Neural progenitor cell (in vitro differentiated cells): Measurements from ENCODE around the gene ADAMTS19. TPM values are rescaled to one million over a fixed set of nuclear protein-coding genes. Genes with fewer than 3 reads are reported as not detected.

Source experiments
- DNase-seq: peaks from one replicate; pipeline ENCODE4 v3.0.0-alpha.2; 2016; ENCODE audit warnings: low spot score
- H2AFZ ChIP-seq: fragments of 200-600 bp; sonication (generic); replicated peaks from 2 replicates; pipeline ENCODE4 v1.6.1; 2016; ENCODE audit warnings: antibody characterized with exemption
- H3F3A ChIP-seq: fragments of 200-600 bp; sonication (generic); 2 replicates; pipeline ENCODE4 v1.6.1; 2016; ENCODE audit warnings: antibody characterized with exemption, low read depth
- H3K27ac ChIP-seq: fragments of 200-600 bp; sonication (generic); 2 replicates; pipeline ENCODE4 v1.5.1; 2016; ENCODE audit warnings: mild to moderate bottlenecking
- H3K27me3 ChIP-seq: fragments of 200-600 bp; sonication (generic); 2 replicates; pipeline ENCODE4 v1.6.1; 2016; ENCODE audit warnings: mild to moderate bottlenecking, moderate library complexity
- H3K36me3 ChIP-seq: fragments of 200-600 bp; sonication (generic); 2 replicates; pipeline ENCODE4 v1.5.1; 2016
- H3K4me1 ChIP-seq: fragments of 200-600 bp; sonication (generic); 2 replicates; pipeline ENCODE4 v1.6.1; 2016; ENCODE audit warnings: mixed run types
- H3K4me2 ChIP-seq: fragments of 200-600 bp; sonication (generic); 2 replicates; pipeline ENCODE4 v1.6.1; 2016
- H3K4me3 ChIP-seq: fragments of 200-600 bp; sonication (generic); 2 replicates; pipeline ENCODE4 v1.5.1; 2016
- H3K79me2 ChIP-seq: fragments of 200-600 bp; sonication (generic); 2 replicates; pipeline ENCODE4 v1.6.1; 2016; ENCODE audit warnings: low read depth
- H3K9ac ChIP-seq: fragments of 200-600 bp; sonication (generic); 2 replicates; pipeline ENCODE4 v1.6.1; 2016
- H3K9me3 ChIP-seq: fragments of 200-600 bp; sonication (generic); 2 replicates; pipeline ENCODE4 v1.5.1; 2016; ENCODE audit warnings: low read depth
- H4K20me1 ChIP-seq: fragments of 200-600 bp; sonication (generic); 2 replicates; pipeline ENCODE4 v1.6.1; 2016; ENCODE audit warnings: low read depth
- H3K27ac Mint-ChIP-seq: 3 replicates; pipeline ENCODE4 v1.8.0; 2021; ENCODE audit warnings: mixed read lengths
- H3K27me3 Mint-ChIP-seq: 2 replicates; pipeline ENCODE4 v1.8.0; 2022; ENCODE audit warnings: low read depth, mild to moderate bottlenecking, inconsistent platforms, moderate library complexity, mixed read lengths; ENCODE audit not compliant: insufficient read depth
- H3K36me3 Mint-ChIP-seq: 3 replicates; pipeline ENCODE4 v1.8.0; 2021; ENCODE audit warnings: mixed read lengths
- H3K4me1 Mint-ChIP-seq: 3 replicates; pipeline ENCODE4 v1.8.0; 2021; ENCODE audit warnings: mixed read lengths
- H3K4me3 Mint-ChIP-seq: 3 replicates; pipeline ENCODE4 v1.8.0; 2021; ENCODE audit warnings: mild to moderate bottlenecking, moderate library complexity, mixed read lengths
- H3K9me3 Mint-ChIP-seq: 3 replicates; pipeline ENCODE4 v1.8.0; 2020; ENCODE audit warnings: mixed read lengths
- EZH2 ChIP-seq: fragments of 200-600 bp; sonication (generic); IDR thresholded peaks from 2 replicates; pipeline ENCODE4 v1.6.1; 2017; ENCODE audit warnings: antibody characterized with exemption, mild to moderate bottlenecking, moderate library complexity
- EZH2phosphoT487 ChIP-seq: fragments of 200-600 bp; sonication (generic); IDR thresholded peaks from 2 replicates; pipeline ENCODE4 v1.6.1; 2017; ENCODE audit warnings: antibody characterized with exemption
- total RNA-seq: library from RNA; depleted of rRNA; stranded (reverse); fragments of >200 nt; gene quantifications from 2 replicates; pipeline ENCODE4 v1.2.3, GENCODE V29; 2015; ENCODE audit warnings: low replicate concordance
- TF ChIP-seq, protein P1 (sequence below): fragments of 200-600 bp; sonication (generic); IDR thresholded peaks from 2 replicates; pipeline ENCODE4 v1.5.1; 2017; ENCODE audit warnings: antibody characterized with exemption, mild to moderate bottlenecking

ADAMTS19 gene
- total RNA-seq, 1 donor from 2014 or later: 23.3 TPM

DNA sequence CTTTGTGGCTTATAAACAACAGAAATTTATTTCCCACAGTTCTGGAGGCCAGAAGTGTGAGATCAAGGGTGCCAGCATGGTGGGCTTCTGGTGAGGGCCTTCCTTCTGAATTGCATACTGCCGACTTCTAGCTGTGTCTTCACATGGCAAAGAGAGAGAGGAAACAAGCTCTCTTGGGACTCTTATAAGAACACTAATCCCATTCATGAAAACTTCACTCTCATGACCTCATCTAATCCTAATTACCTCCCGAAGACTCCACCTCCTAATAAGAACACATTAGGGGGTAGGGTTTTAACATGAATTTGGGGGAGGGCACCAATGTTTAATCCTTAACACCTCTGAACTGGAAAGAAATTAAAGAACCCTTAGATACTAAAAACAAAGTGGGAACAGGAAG, 211.9 kb downstream of the ADAMTS19 start:
- H3K4me2 ChIP-seq: peak overlapping the region; percentile 63
- peaks cover 33% of the 10 kb centered on the region for H3K4me1 ChIP-seq
- H2AFZ ChIP-seq: no peak overlapping the region
- peaks cover 24% of the 10 kb centered on the region for H3K36me3 Mint-ChIP-seq
- H3K27ac Mint-ChIP-seq: no peak overlapping the region
- peak overlapping the region; percentile 72 for H3K27ac ChIP-seq
- H3K9me3 Mint-ChIP-seq: peaks cover 22% of the 10 kb centered on the region
- peak; percentile 32 for TF ChIP-seq EZH2phosphoT487
- TF ChIP-seq, protein P1, sequence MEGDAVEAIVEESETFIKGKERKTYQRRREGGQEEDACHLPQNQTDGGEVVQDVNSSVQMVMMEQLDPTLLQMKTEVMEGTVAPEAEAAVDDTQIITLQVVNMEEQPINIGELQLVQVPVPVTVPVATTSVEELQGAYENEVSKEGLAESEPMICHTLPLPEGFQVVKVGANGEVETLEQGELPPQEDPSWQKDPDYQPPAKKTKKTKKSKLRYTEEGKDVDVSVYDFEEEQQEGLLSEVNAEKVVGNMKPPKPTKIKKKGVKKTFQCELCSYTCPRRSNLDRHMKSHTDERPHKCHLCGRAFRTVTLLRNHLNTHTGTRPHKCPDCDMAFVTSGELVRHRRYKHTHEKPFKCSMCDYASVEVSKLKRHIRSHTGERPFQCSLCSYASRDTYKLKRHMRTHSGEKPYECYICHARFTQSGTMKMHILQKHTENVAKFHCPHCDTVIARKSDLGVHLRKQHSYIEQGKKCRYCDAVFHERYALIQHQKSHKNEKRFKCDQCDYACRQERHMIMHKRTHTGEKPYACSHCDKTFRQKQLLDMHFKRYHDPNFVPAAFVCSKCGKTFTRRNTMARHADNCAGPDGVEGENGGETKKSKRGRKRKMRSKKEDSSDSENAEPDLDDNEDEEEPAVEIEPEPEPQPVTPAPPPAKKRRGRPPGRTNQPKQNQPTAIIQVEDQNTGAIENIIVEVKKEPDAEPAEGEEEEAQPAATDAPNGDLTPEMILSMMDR: no peak
- H3K36me3 ChIP-seq: peaks cover 3% of the 10 kb centered on the region
- H3K79me2 ChIP-seq: no peaks in the 10 kb centered on the region
- H3K27me3 ChIP-seq: no peaks in the 10 kb centered on the region
- H3K9ac ChIP-seq: no peak overlapping the region
- H3K4me3 ChIP-seq: no peak overlapping the region
- H3F3A ChIP-seq: peaks cover 24% of the 10 kb centered on the region
- no peak overlapping the region for H3K4me3 Mint-ChIP-seq
- peaks cover 17% of the 10 kb centered on the region for H3K4me1 Mint-ChIP-seq
- peaks cover 5% of the 10 kb centered on the region for H3K27me3 Mint-ChIP-seq
- H4K20me1 ChIP-seq: no peaks in the 10 kb centered on the region
- DNase-seq: peak; percentile 67
- no peaks in the 10 kb centered on the region for H3K9me3 ChIP-seq

DNA sequence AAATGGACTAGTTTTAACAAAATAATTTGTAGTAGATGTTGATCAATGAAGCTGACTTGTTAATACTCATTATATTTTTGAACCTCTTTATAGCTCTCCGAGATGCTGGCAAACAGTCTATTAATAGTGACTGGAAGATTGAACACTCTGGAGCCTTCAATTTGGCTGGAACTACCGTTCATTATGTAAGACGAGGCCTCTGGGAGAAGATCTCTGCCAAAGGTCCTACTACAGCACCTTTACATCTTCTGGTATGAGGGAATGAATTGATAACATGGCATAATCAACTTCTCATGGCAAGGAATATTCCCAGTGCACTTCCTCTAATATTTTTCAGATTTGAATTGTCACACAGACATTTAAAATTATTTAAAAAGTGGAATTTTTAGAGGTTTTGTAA, 219.6 kb downstream of the ADAMTS19 start:
- Mint-ChIP-seq H3K4me1 (peaks cover 4% of the 10 kb centered on the region), H3K27me3 (peaks cover 2% of the 10 kb centered on the region), H3K9me3 (no peaks in the 10 kb centered on the region), H3K36me3 (peaks cover 4% of the 10 kb centered on the region), H3K4me3 (no peak overlapping the region), H3K27ac (no peak overlapping the region)
- no peak overlapping the region for H3K4me2 ChIP-seq
- peaks cover 15% of the 10 kb centered on the region for H3K4me1 ChIP-seq
- H3K27me3 ChIP-seq: no peaks in the 10 kb centered on the region
- TF ChIP-seq, protein P1: no peak
- no peak for TF ChIP-seq EZH2phosphoT487
- no peak for TF ChIP-seq EZH2
- no peak for DNase-seq
- no peak overlapping the region for H3K9ac ChIP-seq
- no peak overlapping the region for H3K27ac ChIP-seq
- no peaks in the 10 kb centered on the region for H4K20me1 ChIP-seq
- H3K36me3 ChIP-seq: no peaks in the 10 kb centered on the region
- H3K4me3 ChIP-seq: no peak overlapping the region
- no peaks in the 10 kb centered on the region for H3K9me3 ChIP-seq
- H2AFZ ChIP-seq: no peak overlapping the region
- peaks cover 10% of the 10 kb centered on the region for H3F3A ChIP-seq
- H3K79me2 ChIP-seq: no peaks in the 10 kb centered on the region

DNA sequence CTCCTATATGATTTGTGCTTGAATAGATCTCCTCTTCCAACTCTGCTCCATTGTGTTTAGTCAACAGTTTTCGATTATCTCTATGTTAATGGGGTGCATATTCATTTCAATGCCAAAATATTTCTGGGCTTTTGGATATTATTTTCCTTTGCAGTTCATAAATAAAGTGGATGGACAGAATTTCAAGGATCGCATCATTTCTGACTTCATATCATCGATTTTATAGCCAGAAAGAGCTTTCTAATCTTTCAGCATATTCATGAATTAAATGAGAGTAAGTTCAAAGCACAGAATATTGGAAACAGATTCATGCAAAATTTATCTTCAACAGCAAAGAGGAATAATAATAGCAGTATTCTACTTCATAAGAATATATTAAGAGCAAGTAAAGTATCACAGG, 227.8 kb downstream of the ADAMTS19 start:
- Histone ChIP-seq H4K20me1 (no peaks in the 10 kb centered on the region), H2AFZ (no peak overlapping the region), H3K4me1 (no peaks in the 10 kb centered on the region), H3K36me3 (no peaks in the 10 kb centered on the region), H3F3A (no peaks in the 10 kb centered on the region), H3K79me2 (no peaks in the 10 kb centered on the region), H3K4me2 (no peak overlapping the region), H3K27ac (no peak overlapping the region), H3K4me3 (no peak overlapping the region), H3K9ac (no peak overlapping the region), H3K27me3 (no peaks in the 10 kb centered on the region), H3K9me3 (no peaks in the 10 kb centered on the region)
- H3K4me3 Mint-ChIP-seq: no peak overlapping the region
- DNase-seq: no peak
- no peaks in the 10 kb centered on the region for H3K27me3 Mint-ChIP-seq
- no peaks in the 10 kb centered on the region for H3K4me1 Mint-ChIP-seq
- H3K9me3 Mint-ChIP-seq: no peaks in the 10 kb centered on the region
- TF ChIP-seq EZH2phosphoT487 (no peak), EZH2 (no peak)
- TF ChIP-seq, protein P1: no peak
- peaks cover 1% of the 10 kb centered on the region for H3K36me3 Mint-ChIP-seq
- H3K27ac Mint-ChIP-seq: no peak overlapping the region

DNA sequence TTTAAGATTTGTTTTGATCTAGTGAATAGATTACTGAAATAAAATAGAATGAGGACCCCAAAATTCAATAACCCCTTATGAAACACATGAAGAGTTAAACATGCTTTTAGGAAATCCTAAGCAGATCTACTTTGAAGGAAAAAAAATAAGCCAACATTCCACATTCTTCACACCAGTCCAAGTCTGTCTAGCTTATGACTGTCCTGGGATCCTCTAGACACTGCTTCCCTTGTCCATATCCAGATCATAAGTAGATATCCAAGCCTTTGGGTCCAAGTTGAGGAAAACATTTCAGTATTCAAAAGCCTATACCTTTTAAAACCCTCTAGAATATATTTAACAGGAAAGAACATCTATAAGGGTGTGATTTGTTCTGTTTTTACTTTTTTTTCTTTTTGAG, 228.9 kb downstream of the ADAMTS19 start:
- Histone ChIP-seq H3K36me3 (no peaks in the 10 kb centered on the region), H3K27ac (no peak overlapping the region), H3K4me2 (no peak overlapping the region), H3K9me3 (no peaks in the 10 kb centered on the region), H3K27me3 (no peaks in the 10 kb centered on the region), H3K4me3 (no peak overlapping the region), H3K4me1 (no peaks in the 10 kb centered on the region), H2AFZ (no peak overlapping the region), H4K20me1 (no peaks in the 10 kb centered on the region), H3K79me2 (no peaks in the 10 kb centered on the region), H3K9ac (no peak overlapping the region), H3F3A (no peaks in the 10 kb centered on the region)
- no peaks in the 10 kb centered on the region for H3K27me3 Mint-ChIP-seq
- H3K27ac Mint-ChIP-seq: peak overlapping the region; percentile 11
- no peak for DNase-seq
- H3K36me3 Mint-ChIP-seq: peaks cover under 1% of the 10 kb centered on the region
- peaks cover 2% of the 10 kb centered on the region for H3K4me1 Mint-ChIP-seq
- no peak overlapping the region for H3K4me3 Mint-ChIP-seq
- TF ChIP-seq, protein P1: no peak
- no peak for TF ChIP-seq EZH2
- no peak for TF ChIP-seq EZH2phosphoT487
- H3K9me3 Mint-ChIP-seq: no peaks in the 10 kb centered on the region
